22Rv1 (cell line): Measurements from ENCODE around the gene CERK.

ENCODE experiments used
- H3K27ac ChIP-seq: fragments of 450-650 bp; 2 replicates; pipeline ENCODE4 v1.5.1; 2017
- CTCF ChIP-seq: fragments of 450-650 bp; IDR thresholded peaks from 2 replicates; pipeline ENCODE4 v1.5.1; 2017; ENCODE audit warnings: mild to moderate bottlenecking
- ZFX ChIP-seq: fragments of 450-650 bp; IDR thresholded peaks from 2 replicates; pipeline ENCODE4 v1.6.1; 2017; ENCODE audit warnings: antibody characterized with exemption, borderline replicate concordance

Gene CERK

GRCh38 chr22:46757104-46757503 lies 19.1 kb upstream of the CERK start:
- no peak for TF ChIP-seq CTCF
- TF ChIP-seq ZFX, result no peak
- H3K27ac ChIP-seq, result no peak overlapping the region

- H3K27ac ChIP-seq, result no peak overlapping the region
- TF ChIP-seq ZFX, result no peak
- TF ChIP-seq CTCF, result no peak
These were observed 18.0 kb upstream of the CERK start for GRCh38 chr22:46756097-46756496.

- H3K27ac ChIP-seq, result no peak overlapping the region
- TF ChIP-seq CTCF, result no peak
- TF ChIP-seq ZFX, result no peak
These were observed 17.5 kb upstream of the CERK start for GRCh38 chr22:46755525-46755924.

GRCh38 chr22:46754826-46755225 lies 16.8 kb upstream of the CERK start:
- TF ChIP-seq ZFX (no peak), CTCF (no peak)
- H3K27ac ChIP-seq, result no peak overlapping the region

- no peak for TF ChIP-seq CTCF
- no peak for TF ChIP-seq ZFX
- peak overlapping the region; percentile 46 for H3K27ac ChIP-seq
These were observed 16.2 kb upstream of the CERK start for GRCh38 chr22:46754110-46754799.

- H3K27ac ChIP-seq, result peak overlapping the region; percentile 46
- TF ChIP-seq CTCF (no peak), ZFX (no peak)
These were observed 15.7 kb upstream of the CERK start for GRCh38 chr22:46753761-46754109.

- TF ChIP-seq ZFX (no peak), CTCF (no peak)
- no peak overlapping the region for H3K27ac ChIP-seq
These were observed 15.3 kb upstream of the CERK start for GRCh38 chr22:46753360-46753759.
